ENCODE results near the gene SLC6A1.

SLC6A1 gene

DNA sequence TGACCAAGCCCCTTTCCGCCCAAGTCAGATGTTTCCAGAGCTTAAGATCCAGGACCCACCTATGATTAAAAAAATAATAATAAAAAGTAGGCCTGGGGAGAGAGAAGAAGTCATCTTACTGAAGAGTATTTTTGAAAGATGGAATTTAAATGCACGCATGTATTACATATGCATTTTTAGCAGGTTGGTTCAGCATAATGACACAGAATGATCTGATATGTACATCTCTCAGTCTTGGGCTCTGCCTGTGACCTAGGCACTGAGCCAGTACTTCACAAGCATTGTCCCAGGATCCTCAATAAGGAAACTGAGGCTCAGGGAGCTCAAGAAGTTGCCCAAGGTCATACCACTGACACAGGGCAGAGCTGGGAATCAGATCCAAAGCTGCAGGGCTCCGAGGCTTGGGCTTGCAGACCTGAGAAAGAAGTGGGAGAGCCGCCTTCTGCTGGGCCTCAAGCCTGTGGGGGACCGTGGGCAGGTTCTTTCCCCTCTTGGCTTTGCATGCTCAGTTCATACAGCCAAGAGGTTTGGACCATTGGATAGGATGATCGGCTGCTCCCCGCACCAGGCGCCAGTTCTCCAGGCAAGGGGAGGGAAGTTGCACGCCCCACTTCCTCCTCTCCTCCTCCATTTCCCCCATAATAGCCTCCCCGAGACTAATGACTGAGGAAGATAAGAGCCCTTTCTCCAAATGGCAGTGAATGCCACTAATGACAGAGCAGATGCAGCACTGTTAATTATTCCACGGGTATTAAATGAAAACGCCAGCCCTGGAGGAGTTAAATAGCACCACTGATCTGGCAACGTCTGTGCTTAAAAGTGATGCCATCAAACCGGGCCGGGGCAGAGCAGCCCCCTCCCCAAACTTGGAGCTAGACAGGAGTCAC, 6.9 kb downstream of the SLC6A1 start:
- no peak overlapping the region for H3K9ac ChIP-seq (ENCODE audit: low read length)

DNA sequence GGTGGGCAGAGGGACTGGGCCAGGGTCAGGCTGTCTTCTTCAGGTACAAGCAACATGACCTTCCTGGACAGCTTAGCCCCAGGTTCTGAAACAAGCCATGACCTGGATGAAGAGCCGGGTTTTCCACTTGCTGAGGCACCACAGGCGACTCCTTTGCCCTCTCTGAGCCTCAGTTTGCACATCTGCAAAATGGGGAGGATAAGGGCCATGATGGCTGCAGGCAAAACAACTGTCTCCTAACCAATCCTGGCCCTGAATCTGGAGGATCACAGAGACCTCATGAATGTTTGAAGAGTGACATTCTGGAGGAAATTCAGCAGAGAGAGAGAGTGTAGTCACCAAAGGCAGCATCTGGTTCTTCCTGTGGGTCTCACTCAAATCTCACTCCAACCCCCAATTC, 8.0 kb downstream of the SLC6A1 start:
- H3K36me3 ChIP-seq (ENCODE audit: control insufficient read depth, insufficient read depth, low read length), result no peaks in the 10 kb centered on the region
- no peak overlapping the region for H3K4me3 ChIP-seq (ENCODE audit: low read length)
- H3K9ac ChIP-seq (ENCODE audit: low read length), result no peak overlapping the region
- no peaks in the 10 kb centered on the region for H3K9me3 ChIP-seq (ENCODE audit: control insufficient read depth, low read length)
- peaks cover 23% of the 10 kb centered on the region for H3K27me3 ChIP-seq (ENCODE audit: control insufficient read depth, insufficient read depth, low read length)
- no peaks in the 10 kb centered on the region for H3K4me1 ChIP-seq (ENCODE audit: control insufficient read depth, insufficient read depth, low read length)

More for the DNA sequence above, 6.9 kb downstream of the SLC6A1 start:
- no peaks in the 10 kb centered on the region for H3K9me3 ChIP-seq (ENCODE audit: control insufficient read depth, low read length)
- peaks cover 33% of the 10 kb centered on the region for H3K27me3 ChIP-seq (ENCODE audit: control insufficient read depth, insufficient read depth, low read length)
- no peaks in the 10 kb centered on the region for H3K4me1 ChIP-seq (ENCODE audit: control insufficient read depth, insufficient read depth, low read length)
- no peaks in the 10 kb centered on the region for H3K36me3 ChIP-seq (ENCODE audit: control insufficient read depth, insufficient read depth, low read length)
- H3K4me3 ChIP-seq (ENCODE audit: low read length), result no peak overlapping the region

DNA sequence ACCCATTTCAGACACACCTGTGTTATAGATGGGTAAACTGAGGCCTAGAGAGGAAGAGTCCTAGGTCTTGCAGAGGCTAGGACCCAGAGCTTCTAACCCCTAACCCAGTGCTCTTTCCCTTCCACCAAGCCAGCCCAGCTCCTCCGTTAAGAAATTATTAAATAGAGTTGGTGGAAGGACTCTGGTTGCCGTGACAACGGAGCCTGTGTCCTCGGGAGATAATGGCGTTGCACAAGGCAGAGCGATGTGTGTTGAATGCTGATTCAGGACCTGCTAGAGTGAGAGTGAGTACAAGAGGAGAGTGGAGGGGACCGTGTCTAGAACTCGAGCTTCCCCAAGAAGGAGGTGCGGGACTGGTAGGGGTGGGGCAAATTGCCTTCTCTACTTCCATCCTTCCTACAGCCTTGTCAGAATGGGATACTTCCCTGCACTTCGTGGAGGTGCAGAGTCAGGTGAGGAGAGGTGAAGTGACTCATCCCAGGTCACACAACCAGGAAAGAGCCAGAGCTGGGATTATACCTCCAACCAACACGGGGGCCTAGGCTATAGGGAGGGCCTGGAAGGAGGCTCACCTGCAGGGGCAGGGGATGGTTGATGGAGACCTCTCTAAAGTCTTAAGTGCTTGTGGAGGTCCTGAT, 8.6 kb downstream of the SLC6A1 start:
- H3K27me3 ChIP-seq (ENCODE audit: control insufficient read depth, insufficient read depth, low read length), result peaks cover 18% of the 10 kb centered on the region
- no peaks in the 10 kb centered on the region for H3K36me3 ChIP-seq (ENCODE audit: control insufficient read depth, insufficient read depth, low read length)
- H3K9me3 ChIP-seq (ENCODE audit: control insufficient read depth, low read length), result no peaks in the 10 kb centered on the region
- H3K4me1 ChIP-seq (ENCODE audit: control insufficient read depth, insufficient read depth, low read length), result no peaks in the 10 kb centered on the region
- H3K4me3 ChIP-seq (ENCODE audit: low read length), result no peak overlapping the region
- H3K9ac ChIP-seq (ENCODE audit: low read length), result no peak overlapping the region

DNA sequence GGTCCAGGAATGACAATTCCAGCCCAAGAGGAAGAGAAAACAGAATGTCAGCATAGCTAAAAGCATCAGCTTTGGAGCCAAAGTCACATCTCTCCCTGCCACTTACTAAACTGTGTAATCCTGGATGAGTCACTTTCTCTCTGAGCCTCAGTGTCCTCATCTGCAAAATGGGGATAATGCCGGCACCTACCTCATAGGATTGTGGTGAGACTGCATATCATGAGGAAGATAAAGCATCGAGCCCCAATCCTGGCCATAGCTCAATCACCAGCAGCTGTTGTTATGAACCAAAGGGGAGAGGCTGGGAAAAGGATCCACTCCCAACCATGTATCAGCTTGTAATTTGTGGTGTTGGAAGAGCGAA, 9.1 kb downstream of the SLC6A1 start:
- Histone ChIP-seq H3K4me1 (ENCODE audit: control insufficient read depth, insufficient read depth, low read length) (no peaks in the 10 kb centered on the region), H3K9me3 (ENCODE audit: control insufficient read depth, low read length) (no peaks in the 10 kb centered on the region), H3K27me3 (ENCODE audit: control insufficient read depth, insufficient read depth, low read length) (peaks cover 17% of the 10 kb centered on the region), H3K9ac (ENCODE audit: low read length) (no peak overlapping the region), H3K4me3 (ENCODE audit: low read length) (no peak overlapping the region), H3K36me3 (ENCODE audit: control insufficient read depth, insufficient read depth, low read length) (no peaks in the 10 kb centered on the region)

DNA sequence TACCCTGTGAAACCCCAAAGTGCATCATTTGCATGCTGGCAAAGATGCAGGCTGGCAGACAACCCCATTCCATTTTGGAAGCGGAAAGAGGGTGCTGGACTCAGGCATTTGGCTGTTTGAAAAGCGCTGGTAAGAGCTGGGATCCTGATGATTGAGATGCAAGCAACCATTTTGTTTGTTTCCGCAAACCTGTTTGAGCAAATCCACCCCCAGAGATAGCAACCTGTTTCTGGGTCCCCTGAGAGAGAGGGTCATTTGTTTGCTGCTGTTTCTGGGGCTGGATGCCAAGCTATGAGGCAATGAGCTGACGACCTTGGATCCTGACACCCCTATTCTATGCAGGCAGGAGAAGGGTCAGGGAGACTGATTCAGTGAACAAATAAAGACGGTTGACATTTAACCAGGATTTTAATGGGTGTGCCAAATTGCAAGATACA, 9.8 kb downstream of the SLC6A1 start:
- Histone ChIP-seq H3K4me3 (ENCODE audit: low read length) (no peak overlapping the region), H3K9me3 (ENCODE audit: control insufficient read depth, low read length) (no peaks in the 10 kb centered on the region), H3K4me1 (ENCODE audit: control insufficient read depth, insufficient read depth, low read length) (no peaks in the 10 kb centered on the region), H3K36me3 (ENCODE audit: control insufficient read depth, insufficient read depth, low read length) (no peaks in the 10 kb centered on the region), H3K27me3 (ENCODE audit: control insufficient read depth, insufficient read depth, low read length) (peaks cover 17% of the 10 kb centered on the region), H3K9ac (ENCODE audit: low read length) (no peak overlapping the region)

DNA sequence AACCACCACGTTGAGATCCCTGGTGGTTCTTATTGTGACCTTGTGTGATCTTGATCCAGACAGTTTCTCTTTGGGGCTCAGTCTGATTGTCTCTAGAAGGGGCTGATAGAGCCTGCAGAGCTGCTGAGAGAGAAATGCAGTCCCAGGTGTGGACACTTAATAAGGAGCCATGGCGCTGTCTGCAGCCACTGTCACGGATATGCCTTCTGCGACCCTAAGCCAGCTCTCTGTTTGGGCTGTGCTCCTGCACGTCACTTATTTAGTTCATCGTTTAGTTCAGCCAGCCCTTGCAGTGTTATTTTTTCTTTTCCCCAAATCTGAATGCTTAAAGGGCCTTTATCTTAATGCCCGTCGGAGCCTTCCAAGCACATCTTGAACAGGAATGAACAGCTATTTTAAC, 12.0 kb downstream of the SLC6A1 start:
- Histone ChIP-seq H3K27me3 (ENCODE audit: control insufficient read depth, insufficient read depth, low read length) (peaks cover 17% of the 10 kb centered on the region), H3K36me3 (ENCODE audit: control insufficient read depth, insufficient read depth, low read length) (no peaks in the 10 kb centered on the region), H3K9ac (ENCODE audit: low read length) (no peak overlapping the region), H3K4me1 (ENCODE audit: control insufficient read depth, insufficient read depth, low read length) (no peaks in the 10 kb centered on the region), H3K4me3 (ENCODE audit: low read length) (no peak overlapping the region), H3K9me3 (ENCODE audit: control insufficient read depth, low read length) (no peaks in the 10 kb centered on the region)

DNA sequence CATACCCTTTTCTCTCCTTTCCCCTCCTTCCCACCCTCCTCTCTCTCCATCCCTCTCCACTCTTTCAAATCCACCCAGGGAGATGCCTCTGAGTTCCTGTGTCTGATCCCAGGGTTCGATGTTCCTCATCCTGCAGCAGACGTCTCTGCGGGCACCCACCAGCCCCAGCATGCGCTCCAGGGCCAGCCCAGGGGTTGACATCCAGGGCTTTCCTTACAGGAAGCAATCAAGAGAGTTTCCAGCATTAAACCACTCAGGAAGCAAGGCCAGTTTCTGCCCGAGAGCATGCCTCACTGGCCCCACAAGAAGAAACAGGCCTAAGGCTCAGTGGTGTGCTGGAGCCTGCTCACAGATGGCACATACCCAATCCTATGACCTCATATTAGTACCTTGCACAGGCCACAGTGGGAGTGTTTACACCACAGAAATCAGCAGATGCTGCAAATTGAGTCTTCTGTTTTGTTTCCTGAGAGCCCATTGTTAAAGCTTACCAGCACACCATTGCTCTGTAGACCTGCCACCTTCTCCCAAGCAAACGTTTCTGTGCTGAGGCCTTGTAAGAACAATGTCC, 13.2 kb downstream of the SLC6A1 start:
- Histone ChIP-seq H3K27me3 (ENCODE audit: control insufficient read depth, insufficient read depth, low read length) (peaks cover 6% of the 10 kb centered on the region), H3K4me1 (ENCODE audit: control insufficient read depth, insufficient read depth, low read length) (no peaks in the 10 kb centered on the region), H3K9me3 (ENCODE audit: control insufficient read depth, low read length) (no peaks in the 10 kb centered on the region), H3K4me3 (ENCODE audit: low read length) (no peak overlapping the region), H3K36me3 (ENCODE audit: control insufficient read depth, insufficient read depth, low read length) (no peaks in the 10 kb centered on the region), H3K9ac (ENCODE audit: low read length) (no peak overlapping the region)

DNA sequence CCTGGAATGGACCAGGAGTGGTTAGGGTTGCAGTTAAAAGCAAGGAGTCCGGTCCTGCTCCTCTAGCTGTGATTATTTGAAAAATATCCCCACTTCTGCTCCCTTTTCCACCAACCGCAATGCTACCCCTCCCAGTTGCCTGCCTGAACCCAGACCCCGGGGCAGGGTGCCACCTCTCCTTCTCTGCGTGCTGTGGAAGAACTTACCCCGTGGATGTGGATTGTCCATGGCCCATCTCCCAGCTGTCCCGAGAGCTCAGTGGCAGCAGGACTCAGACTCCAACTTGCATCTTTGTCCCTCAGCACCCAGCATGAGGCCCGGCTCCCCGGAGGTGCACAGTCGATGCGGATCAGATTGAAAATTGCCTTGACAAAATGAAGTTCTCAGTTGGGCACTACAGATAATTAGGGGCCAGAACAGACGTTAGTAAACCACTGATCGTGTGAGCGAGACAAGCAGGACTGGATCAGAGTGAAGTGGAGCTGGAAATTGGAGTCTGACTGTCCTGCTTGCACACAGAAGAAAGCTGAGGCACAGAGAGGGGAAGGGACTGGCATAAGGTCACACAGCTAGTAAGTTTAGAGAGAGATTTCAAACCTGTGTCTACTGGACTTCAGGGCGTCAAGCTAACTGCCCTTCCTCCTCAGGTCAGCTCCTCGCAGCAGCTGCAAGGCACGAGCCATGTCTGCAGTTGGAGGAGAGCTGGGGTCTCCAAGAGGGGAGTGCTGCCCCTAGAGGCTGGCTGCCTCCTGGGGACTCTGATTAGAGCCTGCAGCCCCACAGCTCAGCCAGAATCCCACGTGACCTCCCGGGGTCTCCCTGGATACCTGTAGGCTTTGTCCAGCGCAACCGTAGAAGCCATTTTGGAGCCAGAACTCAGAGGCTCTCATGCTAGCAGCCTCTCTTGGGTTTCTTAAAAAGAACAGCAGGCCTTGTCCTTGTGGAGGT, 14.7 kb downstream of the SLC6A1 start:
- Histone ChIP-seq H3K27me3 (ENCODE audit: control insufficient read depth, insufficient read depth, low read length) (no peaks in the 10 kb centered on the region), H3K36me3 (ENCODE audit: control insufficient read depth, insufficient read depth, low read length) (no peaks in the 10 kb centered on the region), H3K9me3 (ENCODE audit: control insufficient read depth, low read length) (no peaks in the 10 kb centered on the region), H3K9ac (ENCODE audit: low read length) (no peak overlapping the region), H3K4me3 (ENCODE audit: low read length) (no peak overlapping the region), H3K4me1 (ENCODE audit: control insufficient read depth, insufficient read depth, low read length) (no peaks in the 10 kb centered on the region)

DNA sequence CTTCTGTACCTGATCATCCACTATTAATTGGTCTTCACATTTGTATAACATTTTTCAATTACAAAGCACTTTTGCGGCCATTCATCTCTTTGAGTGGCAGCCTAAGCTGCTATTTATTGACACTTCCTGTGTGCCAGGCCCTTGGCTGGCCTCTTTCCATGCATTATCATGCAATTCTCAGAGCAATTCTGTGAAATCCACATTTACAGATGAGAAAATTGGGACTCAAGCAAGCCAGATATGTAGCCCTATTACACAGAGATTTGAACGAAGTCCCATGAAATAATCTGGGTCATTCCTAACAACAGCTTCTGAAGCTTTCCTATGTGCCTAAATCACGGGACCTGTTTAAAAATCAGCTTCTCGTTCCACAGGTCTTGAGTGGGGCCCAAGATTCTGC, 17.4 kb downstream of the SLC6A1 start:
- Histone ChIP-seq H3K9me3 (ENCODE audit: control insufficient read depth, low read length) (no peaks in the 10 kb centered on the region), H3K36me3 (ENCODE audit: control insufficient read depth, insufficient read depth, low read length) (no peaks in the 10 kb centered on the region), H3K9ac (ENCODE audit: low read length) (no peak overlapping the region), H3K4me3 (ENCODE audit: low read length) (no peak overlapping the region), H3K4me1 (ENCODE audit: control insufficient read depth, insufficient read depth, low read length) (no peaks in the 10 kb centered on the region), H3K27me3 (ENCODE audit: control insufficient read depth, insufficient read depth, low read length) (no peaks in the 10 kb centered on the region)

DNA sequence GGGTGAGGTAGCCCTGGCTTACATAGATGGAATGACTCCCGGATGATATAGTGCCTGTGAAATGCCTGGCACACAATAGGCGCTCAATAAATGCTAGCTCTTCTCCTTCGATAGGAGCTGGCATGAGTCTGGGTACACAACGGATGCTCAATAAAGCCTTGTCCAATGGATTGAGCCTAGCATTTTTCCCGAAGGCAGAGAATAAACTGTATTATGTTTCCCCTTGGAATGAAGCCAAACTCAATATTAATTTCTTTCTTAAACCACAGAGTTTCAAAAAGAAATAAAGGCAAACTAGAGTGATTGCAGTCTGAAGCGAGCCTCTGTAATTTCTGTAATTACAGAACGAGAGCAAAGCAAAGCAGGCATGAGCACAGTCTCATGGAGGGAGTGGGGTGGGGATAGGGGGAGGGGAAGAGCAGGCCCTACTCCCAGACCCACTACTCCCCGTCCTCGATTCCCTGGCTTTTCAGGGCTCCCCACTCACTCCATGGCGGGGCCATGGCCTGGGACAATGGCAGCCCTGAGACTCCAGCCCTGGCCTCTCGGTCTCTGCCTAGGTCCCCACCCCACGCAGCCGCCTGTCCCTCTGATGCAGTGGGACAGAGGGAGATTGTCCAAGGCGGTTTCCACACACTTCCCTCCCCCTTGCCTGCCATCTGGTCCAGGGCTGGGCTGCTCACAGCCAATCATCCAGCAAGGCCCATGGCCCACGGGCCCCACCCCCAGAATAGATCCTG, 18.0 kb downstream of the SLC6A1 start:
- Histone ChIP-seq H3K36me3 (ENCODE audit: control insufficient read depth, insufficient read depth, low read length) (no peaks in the 10 kb centered on the region), H3K27me3 (ENCODE audit: control insufficient read depth, insufficient read depth, low read length) (no peaks in the 10 kb centered on the region), H3K4me3 (ENCODE audit: low read length) (no peak overlapping the region), H3K9ac (ENCODE audit: low read length) (no peak overlapping the region), H3K4me1 (ENCODE audit: control insufficient read depth, insufficient read depth, low read length) (no peaks in the 10 kb centered on the region), H3K9me3 (ENCODE audit: control insufficient read depth, low read length) (no peaks in the 10 kb centered on the region)

DNA sequence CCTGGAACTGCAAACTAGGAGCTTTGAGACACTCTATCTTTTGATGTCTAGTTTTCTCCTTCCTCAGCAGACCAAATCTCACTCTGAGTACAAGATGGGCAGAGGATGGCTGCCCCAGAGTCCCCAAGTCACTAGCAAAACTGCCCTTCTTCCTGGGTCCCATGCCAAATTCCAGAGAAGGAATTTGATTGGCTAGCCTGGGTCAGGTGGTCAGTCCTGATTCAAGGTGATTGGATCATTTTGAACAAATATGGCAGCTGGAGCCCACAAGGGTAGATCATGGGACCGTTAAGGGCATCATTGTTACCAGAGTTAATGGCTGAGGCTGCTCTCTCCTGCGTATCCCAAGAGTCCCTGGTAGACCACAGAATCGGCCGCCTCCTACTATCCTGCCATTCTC, 21.7 kb downstream of the SLC6A1 start:
- Histone ChIP-seq H3K27me3 (ENCODE audit: control insufficient read depth, insufficient read depth, low read length) (no peaks in the 10 kb centered on the region), H3K4me1 (ENCODE audit: control insufficient read depth, insufficient read depth, low read length) (no peaks in the 10 kb centered on the region), H3K36me3 (ENCODE audit: control insufficient read depth, insufficient read depth, low read length) (no peaks in the 10 kb centered on the region), H3K4me3 (ENCODE audit: low read length) (no peak overlapping the region), H3K9me3 (ENCODE audit: control insufficient read depth, low read length) (no peaks in the 10 kb centered on the region), H3K9ac (ENCODE audit: low read length) (no peak overlapping the region)
